ENCODE results near the gene CYBC1. TPM values are rescaled to one million over a fixed set of nuclear protein-coding genes. Genes with fewer than 3 reads are reported as not detected.

CYBC1 gene
- total RNA-seq, 1 donor from 2014 or later = 78.1 TPM

DNA sequence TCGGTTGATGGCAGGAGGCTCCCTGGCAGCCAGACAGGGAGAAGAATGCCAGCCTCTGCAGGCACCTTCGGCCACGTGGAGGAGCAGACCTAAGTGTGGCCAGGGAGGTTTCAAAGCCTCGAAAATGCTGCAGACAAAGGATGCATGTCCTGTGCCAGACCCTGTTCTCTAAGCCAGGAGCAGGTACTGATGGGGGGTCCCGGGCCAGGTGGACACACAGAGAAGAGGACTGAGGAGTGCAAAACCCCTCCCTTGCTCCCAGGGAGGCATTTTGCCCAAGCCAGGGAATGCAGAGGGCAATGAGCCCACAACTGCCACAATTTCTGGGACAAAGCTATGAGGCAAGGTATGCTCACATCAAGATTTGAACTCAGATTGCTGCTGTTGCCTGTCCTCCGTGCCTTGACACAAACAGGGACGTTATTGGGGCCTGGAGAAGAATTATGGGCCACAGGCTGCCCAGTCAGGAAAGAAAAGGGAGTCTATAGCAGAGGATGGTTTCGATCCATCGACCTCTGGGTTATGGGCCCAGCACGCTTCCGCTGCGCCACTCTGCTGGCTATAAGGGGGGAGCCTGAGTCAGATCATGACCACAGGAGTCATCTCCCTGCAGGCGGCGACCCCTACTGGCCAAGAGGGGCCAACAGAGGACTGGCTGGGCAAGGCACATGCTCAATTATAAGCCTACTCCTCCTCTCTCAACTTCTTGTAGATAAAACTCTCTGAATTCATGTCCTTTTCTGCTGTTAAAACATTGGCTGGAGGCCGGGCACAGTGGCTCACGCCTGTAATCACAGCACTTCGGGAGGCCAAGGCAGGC, 43.9 kb upstream of the CYBC1 start:
- TF ChIP-seq, protein P1, sequence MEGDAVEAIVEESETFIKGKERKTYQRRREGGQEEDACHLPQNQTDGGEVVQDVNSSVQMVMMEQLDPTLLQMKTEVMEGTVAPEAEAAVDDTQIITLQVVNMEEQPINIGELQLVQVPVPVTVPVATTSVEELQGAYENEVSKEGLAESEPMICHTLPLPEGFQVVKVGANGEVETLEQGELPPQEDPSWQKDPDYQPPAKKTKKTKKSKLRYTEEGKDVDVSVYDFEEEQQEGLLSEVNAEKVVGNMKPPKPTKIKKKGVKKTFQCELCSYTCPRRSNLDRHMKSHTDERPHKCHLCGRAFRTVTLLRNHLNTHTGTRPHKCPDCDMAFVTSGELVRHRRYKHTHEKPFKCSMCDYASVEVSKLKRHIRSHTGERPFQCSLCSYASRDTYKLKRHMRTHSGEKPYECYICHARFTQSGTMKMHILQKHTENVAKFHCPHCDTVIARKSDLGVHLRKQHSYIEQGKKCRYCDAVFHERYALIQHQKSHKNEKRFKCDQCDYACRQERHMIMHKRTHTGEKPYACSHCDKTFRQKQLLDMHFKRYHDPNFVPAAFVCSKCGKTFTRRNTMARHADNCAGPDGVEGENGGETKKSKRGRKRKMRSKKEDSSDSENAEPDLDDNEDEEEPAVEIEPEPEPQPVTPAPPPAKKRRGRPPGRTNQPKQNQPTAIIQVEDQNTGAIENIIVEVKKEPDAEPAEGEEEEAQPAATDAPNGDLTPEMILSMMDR (conservative IDR thresholded peaks at IDR 0.05) = peak; percentile 93
- DNase-seq (ENCODE audit: extremely low spot score, unreplicated experiment) = peak; percentile 93
- H3K4me3 Mint-ChIP-seq = peak overlapping the region; percentile 85
- no peaks in the 10 kb centered on the region for H3K36me3 Mint-ChIP-seq
- peak overlapping the region; percentile 94 for H3K27ac Mint-ChIP-seq
- H3K9me3 Mint-ChIP-seq = no peaks in the 10 kb centered on the region
- peaks cover 10% of the 10 kb centered on the region for H3K27me3 Mint-ChIP-seq
- peaks cover 18% of the 10 kb centered on the region for H3K4me1 Mint-ChIP-seq (ENCODE audit: unreplicated experiment)

DNA sequence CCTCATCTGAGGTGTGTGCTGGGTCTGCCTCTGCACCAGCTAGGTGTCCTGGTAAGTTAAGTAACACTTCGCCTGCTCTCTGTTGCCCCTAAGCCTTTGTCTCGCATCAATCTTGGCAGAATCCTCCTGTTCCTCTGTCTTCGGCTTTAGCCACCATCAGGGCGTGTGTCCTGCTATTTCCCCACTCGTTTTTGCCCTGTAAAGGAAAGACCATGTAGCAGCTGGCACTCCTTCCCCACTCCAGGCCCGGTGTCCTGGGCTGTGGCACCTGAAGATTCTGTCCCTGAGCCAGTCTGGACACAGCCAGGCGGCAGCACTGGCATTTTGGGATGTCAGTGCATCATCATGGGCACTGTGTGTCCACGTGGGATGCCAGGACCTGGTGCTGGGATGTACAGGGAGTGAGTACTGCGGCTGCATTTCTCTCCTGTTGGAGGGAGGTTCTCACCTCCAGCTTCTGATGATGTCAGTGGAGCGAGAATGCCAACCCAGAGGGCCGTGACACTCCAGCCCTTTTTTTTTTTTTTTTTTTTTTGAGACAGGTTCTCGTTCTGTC, 42.8 kb upstream of the CYBC1 start:
- H3K9me3 Mint-ChIP-seq = no peaks in the 10 kb centered on the region
- H3K27ac Mint-ChIP-seq = no peak overlapping the region
- no peak for DNase-seq (ENCODE audit: extremely low spot score, unreplicated experiment)
- peaks cover 18% of the 10 kb centered on the region for H3K4me1 Mint-ChIP-seq (ENCODE audit: unreplicated experiment)
- no peak overlapping the region for H3K4me3 Mint-ChIP-seq
- TF ChIP-seq, protein P1 (conservative IDR thresholded peaks at IDR 0.05) = no peak
- H3K36me3 Mint-ChIP-seq = no peaks in the 10 kb centered on the region
- peaks cover 10% of the 10 kb centered on the region for H3K27me3 Mint-ChIP-seq

DNA sequence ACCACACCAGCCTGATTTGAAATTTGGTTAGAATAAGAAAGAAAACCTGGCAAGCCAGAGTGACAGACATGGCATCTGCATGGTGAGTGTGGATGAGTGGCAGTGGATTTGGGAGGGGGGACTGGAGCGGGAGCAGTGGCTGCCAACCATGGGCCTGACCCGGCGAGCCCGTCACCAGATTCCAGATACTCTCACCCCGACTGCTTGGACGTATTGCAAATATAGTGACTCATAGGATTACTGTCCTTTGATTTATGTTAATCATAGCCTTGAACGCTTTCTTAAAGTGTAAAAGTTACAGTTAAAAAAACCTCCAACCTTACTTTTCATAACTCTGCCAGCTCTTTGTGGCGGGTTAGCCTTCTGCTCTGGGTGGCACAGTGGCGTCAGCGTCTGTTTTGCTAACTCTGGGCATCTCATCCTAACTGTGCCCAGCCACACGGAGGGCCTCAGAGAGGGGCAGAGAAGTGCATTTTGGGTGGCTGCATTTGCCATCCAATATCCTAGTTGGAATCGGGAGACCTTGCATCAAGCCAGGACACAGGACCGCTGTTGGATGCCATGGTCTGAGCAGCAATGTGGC, 42.2 kb upstream of the CYBC1 start:
- Mint-ChIP-seq H3K36me3 (no peaks in the 10 kb centered on the region), H3K27ac (no peak overlapping the region), H3K9me3 (no peaks in the 10 kb centered on the region), H3K4me3 (no peak overlapping the region), H3K4me1 (ENCODE audit: unreplicated experiment) (peaks cover 15% of the 10 kb centered on the region), H3K27me3 (peaks cover 10% of the 10 kb centered on the region)
- TF ChIP-seq, protein P1 (conservative IDR thresholded peaks at IDR 0.05) = no peak
- no peak for DNase-seq (ENCODE audit: extremely low spot score, unreplicated experiment)

DNA sequence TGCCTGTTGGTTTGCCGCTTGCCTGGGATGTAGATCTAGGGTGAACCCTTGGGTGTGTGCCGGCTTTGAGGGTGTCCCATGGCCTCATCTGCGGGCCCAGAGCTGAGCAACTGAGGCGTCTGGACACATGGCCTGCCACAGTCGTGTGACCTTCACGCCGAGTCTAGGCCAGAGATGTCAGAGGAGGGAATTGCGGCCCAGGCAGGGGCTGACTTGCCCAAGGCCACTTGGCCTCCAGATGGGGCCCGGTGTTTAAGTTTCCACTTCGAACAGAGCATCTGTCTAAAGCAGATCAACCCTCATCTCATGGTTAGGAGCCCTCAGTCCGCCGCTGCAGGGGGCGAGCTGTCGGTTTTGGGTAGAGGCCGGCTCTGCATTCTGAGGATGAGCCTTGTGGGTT, 41.0 kb upstream of the CYBC1 start:
- DNase-seq (ENCODE audit: extremely low spot score, unreplicated experiment) = no peak
- TF ChIP-seq, protein P1 (conservative IDR thresholded peaks at IDR 0.05) = no peak
- peaks cover 12% of the 10 kb centered on the region for H3K4me1 Mint-ChIP-seq (ENCODE audit: unreplicated experiment)
- H3K9me3 Mint-ChIP-seq = no peaks in the 10 kb centered on the region
- peaks cover 8% of the 10 kb centered on the region for H3K27me3 Mint-ChIP-seq
- H3K4me3 Mint-ChIP-seq = no peak overlapping the region
- no peak overlapping the region for H3K27ac Mint-ChIP-seq
- no peaks in the 10 kb centered on the region for H3K36me3 Mint-ChIP-seq

DNA sequence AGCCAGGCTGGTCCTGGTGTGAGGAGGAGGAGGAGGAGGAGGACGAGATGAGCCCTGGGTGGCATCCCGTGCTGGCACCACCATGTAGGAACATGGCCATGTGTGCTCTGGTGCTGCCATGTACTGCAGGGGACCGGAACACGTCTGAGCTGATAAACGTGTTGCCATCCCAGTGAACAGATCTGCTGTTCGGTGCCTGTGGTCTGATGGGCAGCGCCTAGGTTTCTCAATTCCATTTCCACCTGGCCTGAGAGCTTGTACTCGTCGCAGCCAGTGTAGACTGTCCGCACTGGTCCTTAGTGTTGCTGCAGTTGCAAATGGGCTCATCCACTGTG, 40.6 kb upstream of the CYBC1 start:
- H3K36me3 Mint-ChIP-seq = peaks cover 3% of the 10 kb centered on the region
- peaks cover 8% of the 10 kb centered on the region for H3K27me3 Mint-ChIP-seq
- H3K27ac Mint-ChIP-seq = no peak overlapping the region
- peaks cover 12% of the 10 kb centered on the region for H3K4me1 Mint-ChIP-seq (ENCODE audit: unreplicated experiment)
- no peaks in the 10 kb centered on the region for H3K9me3 Mint-ChIP-seq
- no peak overlapping the region for H3K4me3 Mint-ChIP-seq
- no peak for DNase-seq (ENCODE audit: extremely low spot score, unreplicated experiment)
- TF ChIP-seq, protein P1 (conservative IDR thresholded peaks at IDR 0.05) = no peak
